Loucy (cell line): ENCODE data around the gene GNB1L.

Experiments used
- H2AFZ ChIP-seq: fragments of 200-600 bp; sonication (generic); 2 replicates; pipeline ENCODE4 v1.6.0; 2016; ENCODE audit warnings: antibody characterized with exemption, mild to moderate bottlenecking, low read length, moderate library complexity
- H3F3A ChIP-seq: fragments of 200-600 bp; 2 replicates; pipeline ENCODE4 v1.6.0; 2016; ENCODE audit warnings: antibody characterized with exemption, low read depth, mild to moderate bottlenecking
- H3K27me3 ChIP-seq: fragments of 200-600 bp; sonication (generic); 2 replicates; pipeline ENCODE4 v1.6.1; 2014; ENCODE audit warnings: low read length, mild to moderate bottlenecking; ENCODE audit not compliant: insufficient read depth, poor library complexity, severe bottlenecking
- H3K36me3 ChIP-seq: fragments of 200-600 bp; sonication (generic); 2 replicates; pipeline ENCODE4 v1.6.1; 2016; ENCODE audit warnings: low read length; ENCODE audit not compliant: insufficient read depth
- H3K4me1 ChIP-seq: fragments of 200-600 bp; sonication (generic); 2 replicates; pipeline ENCODE4 v1.5.1; 2014; ENCODE audit warnings: low read length, mild to moderate bottlenecking; ENCODE audit not compliant: insufficient read depth, poor library complexity, severe bottlenecking
- H3K4me2 ChIP-seq: fragments of 200-600 bp; sonication (generic); 2 replicates; pipeline ENCODE4 v1.6.0; 2014; ENCODE audit warnings: antibody characterized with exemption, low read length, low read depth, mild to moderate bottlenecking; ENCODE audit not compliant: poor library complexity, severe bottlenecking
- H3K4me3 ChIP-seq: fragments of 200-600 bp; sonication (generic); 2 replicates; pipeline ENCODE4 v1.5.1; 2014; ENCODE audit warnings: low read length, mild to moderate bottlenecking, mixed read lengths; ENCODE audit not compliant: poor library complexity, severe bottlenecking
- H3K79me2 ChIP-seq: fragments of 200-600 bp; sonication (generic); 2 replicates; pipeline ENCODE4 v1.6.1; 2014; ENCODE audit warnings: low read length; ENCODE audit not compliant: insufficient read depth
- H3K9ac ChIP-seq: fragments of 200-600 bp; sonication (generic); 2 replicates; pipeline ENCODE4 v1.6.0; 2014; ENCODE audit warnings: mild to moderate bottlenecking, low read depth, low read length, moderate library complexity; ENCODE audit not compliant: poor library complexity, severe bottlenecking
- H3K9me2 ChIP-seq: fragments of 200-600 bp; sonication (generic); replicated peaks from 2 replicates; pipeline ENCODE4 v1.6.1; 2016; ENCODE audit warnings: low read depth, low read length, mixed read lengths
- H3K9me3 ChIP-seq: fragments of 200-600 bp; sonication (generic); 2 replicates; pipeline ENCODE4 v1.6.1; 2014; ENCODE audit warnings: mild to moderate bottlenecking, antibody characterized with exemption, low read length, low read depth; ENCODE audit not compliant: insufficient read depth
- H4K20me1 ChIP-seq: fragments of 200-600 bp; sonication (generic); 2 replicates; pipeline ENCODE4 v1.6.0; 2014; ENCODE audit warnings: antibody characterized with exemption, low read length, mild to moderate bottlenecking; ENCODE audit not compliant: insufficient read depth, poor library complexity, severe bottlenecking
- EZH2phosphoT487 ChIP-seq: fragments of 200-600 bp; IDR thresholded peaks from 2 replicates; pipeline ENCODE4 v1.6.1; 2018; ENCODE audit warnings: antibody characterized with exemption, mild to moderate bottlenecking, moderate library complexity, borderline replicate concordance
- TF ChIP-seq, protein P1 (sequence below): fragments of 200-600 bp; sonication (generic); conservative IDR thresholded peaks from 2 replicates; pipeline ENCODE4 v1.5.1; 2014; ENCODE audit warnings: mild to moderate bottlenecking, antibody characterized with exemption, low read length

The GNB1L gene

DNA sequence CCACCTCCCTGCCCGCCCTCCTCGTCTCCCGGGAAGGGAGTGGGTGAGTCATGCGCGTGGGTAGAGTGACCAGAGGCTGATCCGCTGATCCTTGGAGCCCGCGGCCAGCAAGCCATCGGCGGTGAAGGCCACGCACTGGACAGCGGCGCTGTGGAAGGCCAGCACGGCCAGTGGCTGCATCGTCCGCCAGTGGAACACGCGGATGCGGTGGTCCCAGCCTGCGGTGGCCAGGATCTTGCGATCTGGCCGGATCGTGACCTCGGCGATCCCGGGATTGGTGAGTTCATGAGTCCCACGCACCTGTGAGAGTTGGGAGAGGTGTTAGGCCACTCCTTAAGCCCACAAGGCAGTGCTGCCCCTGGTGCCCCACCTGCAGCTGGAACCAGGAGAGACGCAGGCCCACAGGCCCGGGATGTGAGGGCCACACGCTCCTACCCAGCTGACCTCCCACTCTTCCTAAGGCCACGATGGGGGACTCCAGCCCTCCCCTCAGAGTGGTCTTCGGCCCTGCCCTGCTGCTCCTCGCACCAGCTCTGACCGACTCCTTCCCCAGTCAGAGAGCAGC, 65.9 kb downstream of the GNB1L start:
- no peak overlapping the region for H3K9ac ChIP-seq
- no peaks in the 10 kb centered on the region for H3K9me3 ChIP-seq
- H3K4me1 ChIP-seq: no peaks in the 10 kb centered on the region
- TF ChIP-seq EZH2phosphoT487: no peak
- TF ChIP-seq, protein P1, sequence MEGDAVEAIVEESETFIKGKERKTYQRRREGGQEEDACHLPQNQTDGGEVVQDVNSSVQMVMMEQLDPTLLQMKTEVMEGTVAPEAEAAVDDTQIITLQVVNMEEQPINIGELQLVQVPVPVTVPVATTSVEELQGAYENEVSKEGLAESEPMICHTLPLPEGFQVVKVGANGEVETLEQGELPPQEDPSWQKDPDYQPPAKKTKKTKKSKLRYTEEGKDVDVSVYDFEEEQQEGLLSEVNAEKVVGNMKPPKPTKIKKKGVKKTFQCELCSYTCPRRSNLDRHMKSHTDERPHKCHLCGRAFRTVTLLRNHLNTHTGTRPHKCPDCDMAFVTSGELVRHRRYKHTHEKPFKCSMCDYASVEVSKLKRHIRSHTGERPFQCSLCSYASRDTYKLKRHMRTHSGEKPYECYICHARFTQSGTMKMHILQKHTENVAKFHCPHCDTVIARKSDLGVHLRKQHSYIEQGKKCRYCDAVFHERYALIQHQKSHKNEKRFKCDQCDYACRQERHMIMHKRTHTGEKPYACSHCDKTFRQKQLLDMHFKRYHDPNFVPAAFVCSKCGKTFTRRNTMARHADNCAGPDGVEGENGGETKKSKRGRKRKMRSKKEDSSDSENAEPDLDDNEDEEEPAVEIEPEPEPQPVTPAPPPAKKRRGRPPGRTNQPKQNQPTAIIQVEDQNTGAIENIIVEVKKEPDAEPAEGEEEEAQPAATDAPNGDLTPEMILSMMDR: no peak
- H3K4me2 ChIP-seq: no peak overlapping the region
- no peak overlapping the region for H3K4me3 ChIP-seq
- no peaks in the 10 kb centered on the region for H3F3A ChIP-seq
- no peaks in the 10 kb centered on the region for H3K27me3 ChIP-seq
- no peaks in the 10 kb centered on the region for H3K79me2 ChIP-seq
- no peaks in the 10 kb centered on the region; the same call in 1 of the 2 replicates for H3K36me3 ChIP-seq
- no peaks in the 10 kb centered on the region for H4K20me1 ChIP-seq
- no peaks in the 10 kb centered on the region for H3K9me2 ChIP-seq
- no peak overlapping the region for H2AFZ ChIP-seq

DNA sequence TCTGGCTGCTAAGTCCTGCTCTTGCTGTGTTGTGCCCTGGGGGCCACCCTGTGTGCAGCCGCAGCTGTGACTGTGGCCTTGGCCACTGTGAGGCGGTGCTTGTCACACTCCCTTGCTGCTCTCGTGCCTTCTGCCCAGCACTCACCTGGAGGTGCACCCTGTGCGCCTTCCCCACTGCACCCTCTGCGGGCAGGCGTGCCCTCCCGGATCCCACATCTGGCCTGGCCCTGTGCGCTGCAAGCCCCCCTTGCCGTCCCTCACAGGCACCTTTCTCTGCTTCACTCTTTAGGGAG, 66.9 kb downstream of the GNB1L start:
- no peaks in the 10 kb centered on the region; the same call in 1 of the 2 replicates for H3K36me3 ChIP-seq
- H3K27me3 ChIP-seq: no peaks in the 10 kb centered on the region
- no peaks in the 10 kb centered on the region for H4K20me1 ChIP-seq
- H3K4me1 ChIP-seq: no peaks in the 10 kb centered on the region
- H2AFZ ChIP-seq: no peak overlapping the region
- H3K79me2 ChIP-seq: no peaks in the 10 kb centered on the region
- no peaks in the 10 kb centered on the region for H3F3A ChIP-seq
- no peak overlapping the region for H3K9ac ChIP-seq
- H3K4me3 ChIP-seq: no peak overlapping the region
- H3K9me3 ChIP-seq: no peaks in the 10 kb centered on the region
- H3K9me2 ChIP-seq: no peaks in the 10 kb centered on the region
- H3K4me2 ChIP-seq: no peak overlapping the region
- no peak for TF ChIP-seq EZH2phosphoT487

DNA sequence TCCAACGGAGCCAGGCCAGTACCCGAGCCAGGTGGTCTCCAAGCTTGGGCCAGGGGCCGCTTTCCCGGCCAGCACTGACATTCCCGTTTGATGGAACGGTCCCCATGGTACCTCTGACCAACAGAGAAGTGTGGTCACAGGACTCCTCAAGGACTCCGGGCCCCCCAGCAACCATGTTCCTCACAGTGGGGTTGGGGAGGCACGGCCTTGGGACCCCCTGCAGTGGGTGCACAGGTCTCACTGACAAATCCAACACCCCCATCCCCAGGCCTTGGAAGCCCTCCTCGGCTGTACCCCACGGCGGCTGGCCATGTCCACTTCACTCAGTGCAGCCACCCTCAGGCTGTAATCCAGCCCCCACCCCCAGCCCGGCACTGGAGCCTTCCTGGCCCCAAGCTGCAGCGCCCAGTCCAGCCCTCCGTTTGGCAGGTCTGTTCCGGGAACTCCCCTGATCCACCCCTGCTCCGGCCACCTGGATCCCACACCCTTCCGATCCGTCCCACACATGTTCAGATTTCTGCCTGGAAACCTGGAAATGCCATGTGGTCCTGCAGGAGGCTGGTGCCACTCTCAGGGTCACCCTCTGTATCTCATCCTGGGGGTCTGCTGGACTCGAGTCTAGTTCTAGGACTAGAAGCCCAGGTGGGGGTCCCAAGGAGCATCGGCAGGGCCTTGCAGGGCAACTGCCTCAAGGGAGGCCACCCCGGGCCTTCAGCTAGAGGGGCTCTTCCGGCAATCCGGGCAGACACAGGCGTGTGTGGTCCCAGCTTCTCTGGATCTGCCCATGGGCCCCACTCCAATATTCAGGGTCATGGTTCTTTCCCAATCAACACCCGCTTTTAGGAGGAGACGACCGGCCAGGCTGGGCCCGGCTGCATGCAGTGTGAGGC, 67.5 kb downstream of the GNB1L start:
- no peaks in the 10 kb centered on the region for H3K4me1 ChIP-seq
- TF ChIP-seq, protein P1: no peak
- TF ChIP-seq EZH2phosphoT487: no peak
- no peak overlapping the region for H2AFZ ChIP-seq
- H3K9me3 ChIP-seq: no peaks in the 10 kb centered on the region
- no peaks in the 10 kb centered on the region for H3K9me2 ChIP-seq
- H3K9ac ChIP-seq: no peak overlapping the region
- H4K20me1 ChIP-seq: no peaks in the 10 kb centered on the region
- H3K36me3 ChIP-seq: no peaks in the 10 kb centered on the region; the same call in 1 of the 2 replicates
- no peaks in the 10 kb centered on the region for H3K27me3 ChIP-seq
- H3F3A ChIP-seq: no peaks in the 10 kb centered on the region
- H3K79me2 ChIP-seq: no peaks in the 10 kb centered on the region
- no peak overlapping the region for H3K4me3 ChIP-seq
- no peak overlapping the region for H3K4me2 ChIP-seq

DNA sequence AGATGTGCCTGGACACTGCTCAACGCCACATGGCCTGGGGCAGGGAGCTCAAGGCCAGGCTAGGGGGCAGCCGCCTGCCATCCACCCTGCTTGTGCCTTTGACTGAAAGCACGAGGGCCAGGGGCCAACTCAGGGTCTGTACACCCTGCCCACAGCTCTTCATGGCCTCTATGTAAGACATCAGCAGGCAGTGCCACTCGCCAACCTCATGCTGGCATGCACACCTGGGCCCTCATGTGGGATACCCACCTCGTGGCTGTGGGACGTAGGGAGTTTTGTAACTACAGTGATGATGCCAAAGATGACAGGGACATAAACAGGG, 68.4 kb downstream of the GNB1L start:
- Histone ChIP-seq H4K20me1 (no peaks in the 10 kb centered on the region), H3K36me3 (no peaks in the 10 kb centered on the region; the same call in 1 of the 2 replicates), H3K9ac (no peak overlapping the region), H3K4me3 (no peak overlapping the region), H3K79me2 (no peaks in the 10 kb centered on the region), H3F3A (no peaks in the 10 kb centered on the region), H3K4me2 (no peak overlapping the region), H3K4me1 (no peaks in the 10 kb centered on the region), H3K9me3 (no peaks in the 10 kb centered on the region), H3K9me2 (no peaks in the 10 kb centered on the region), H2AFZ (no peak overlapping the region), H3K27me3 (no peaks in the 10 kb centered on the region)
- TF ChIP-seq, protein P1: no peak
- TF ChIP-seq EZH2phosphoT487: no peak
